Measurements from ENCODE around the gene GNA15. TPM values are rescaled to one million over a fixed set of nuclear protein-coding genes. Genes with fewer than 3 reads are reported as not detected.

Gene GNA15
- total RNA-seq, 2 experiments from 2014 or later: 44.1 to 45.5 TPM

- Mint-ChIP-seq H3K4me3 (no peak overlapping the region), H3K36me3 (ENCODE audit: low read depth) (no peaks in the 10 kb centered on the region), H3K4me1 (ENCODE audit: low read depth) (peaks cover 25% of the 10 kb centered on the region), H3K27me3 (no peaks in the 10 kb centered on the region), H3K27ac (no peak overlapping the region), H3K9me3 (no peaks in the 10 kb centered on the region)
- no peak for ATAC-seq
- intact Hi-C loops (cut with micrococcal nuclease): loop anchor here (10.0 kb wide), 1 partner anchor 136 kb away; no protein-coding TSS in a partner anchor
- ChIA-PET CTCF (interaction anchor here (1.0 to 11.9 kb wide), 2 partner anchors 23 to 25 kb away, joined by 4 to 179 read pairs; no protein-coding TSS in a partner anchor), POLR2A (interaction anchor here (0.6 kb wide), 1 partner anchor 138 kb away, joined by 3 read pairs; no protein-coding TSS in a partner anchor)
- no peak for DNase-seq
- TF ChIP-seq CTCF (IDR thresholded peaks at IDR 0.05): no peak
Measured at GRCh38 chr19:3100747-3101730, 34.8 kb upstream of the GNA15 start.

- Mint-ChIP-seq H3K27me3 (no peaks in the 10 kb centered on the region), H3K4me1 (ENCODE audit: low read depth) (peaks cover 23% of the 10 kb centered on the region)
Measured at GRCh38 chr19:3102239-3103140, 33.3 kb upstream of the GNA15 start.

GRCh38 chr19:3104708-3104983 is 31.2 kb upstream of the GNA15 start:
- H3K36me3 Mint-ChIP-seq (ENCODE audit: low read depth): no peaks in the 10 kb centered on the region
- DNase-seq: no peak
- no peaks in the 10 kb centered on the region for H3K9me3 Mint-ChIP-seq
- intact Hi-C loops (cut with micrococcal nuclease): loop anchor here (10.0 kb wide), 1 partner anchor 140 kb away; no protein-coding TSS in a partner anchor
- POLR2A ChIA-PET: interaction anchor here (0.9 kb wide), 1 partner anchor 154 kb away, joined by 3 read pairs; no protein-coding TSS in a partner anchor
- no peak for ATAC-seq
- no peaks in the 10 kb centered on the region for H3K27me3 Mint-ChIP-seq
- CTCF ChIA-PET: interaction anchor here (0.7 to 11.9 kb wide), 38 partner anchors 8 to 171 kb away, joined by 3 to 179 read pairs (median 6); partner anchors contain the start of genes GNA11, GNA15 and TLE6
- H3K4me3 Mint-ChIP-seq: no peak overlapping the region
- peaks cover 14% of the 10 kb centered on the region for H3K4me1 Mint-ChIP-seq (ENCODE audit: low read depth)
- no peak for TF ChIP-seq CTCF (IDR thresholded peaks at IDR 0.05)
- no peak overlapping the region for H3K27ac Mint-ChIP-seq

More at GRCh38 chr19:3102239-3103140, 33.3 kb upstream of the GNA15 start:
- no peaks in the 10 kb centered on the region for H3K9me3 Mint-ChIP-seq
- DNase-seq: no peak
- intact Hi-C loops (cut with micrococcal nuclease): loop anchor here (10.0 kb wide), 1 partner anchor 138 kb away; no protein-coding TSS in a partner anchor
- no peak for TF ChIP-seq CTCF (IDR thresholded peaks at IDR 0.05)
- no peak overlapping the region for H3K4me3 Mint-ChIP-seq
- ATAC-seq: no peak
- no peak overlapping the region for H3K27ac Mint-ChIP-seq
- no peaks in the 10 kb centered on the region for H3K36me3 Mint-ChIP-seq (ENCODE audit: low read depth)
- ChIA-PET CTCF (interaction anchor here (1.0 to 11.9 kb wide), 7 partner anchors 24 to 151 kb away, joined by 3 to 179 read pairs (median 8); no protein-coding TSS in a partner anchor), POLR2A (no interaction called here)

- no peak for TF ChIP-seq CTCF (IDR thresholded peaks at IDR 0.05)
- H3K4me1 Mint-ChIP-seq (ENCODE audit: low read depth): peaks cover 10% of the 10 kb centered on the region
- ChIA-PET CTCF (interaction anchor here (0.8 to 11.9 kb wide), 10 partner anchors 11 to 357 kb away, joined by 3 to 179 read pairs (median 13); partner anchors contain the start of genes GNA11 and GNA15), POLR2A (no interaction called here)
- H3K36me3 Mint-ChIP-seq (ENCODE audit: low read depth): no peaks in the 10 kb centered on the region
- DNase-seq: no peak
- H3K27me3 Mint-ChIP-seq: no peaks in the 10 kb centered on the region
- H3K9me3 Mint-ChIP-seq: no peaks in the 10 kb centered on the region
- no peak overlapping the region for H3K4me3 Mint-ChIP-seq
- H3K27ac Mint-ChIP-seq: no peak overlapping the region
- ATAC-seq: no peak
- intact Hi-C loops (cut with micrococcal nuclease): loop anchor here (10.0 kb wide), 1 partner anchor 141 kb away; no protein-coding TSS in a partner anchor
Measured at GRCh38 chr19:3105641-3106508, 30.0 kb upstream of the GNA15 start.
